Measurements from ENCODE around the gene WNK1.

- TF ChIP-seq CTCF (IDR thresholded peaks at IDR 0.05) (no peak), POLR2A (IDR thresholded peaks at IDR 0.05) (no peak)
Observed at GRCh38 chr12:726281-727140, 25.9 kb upstream of the WNK1 start.

Data from adrenal gland (tissue), 5 donors.